ENCODE results near the gene PXN.
"Not testable (repeated sequence)": the region's sequence is repeated elsewhere in the genome, so short reads cannot be mapped to it uniquely, and the experiment has no call there.

Gene PXN

GRCh38 chr12:120239776-120240494 is 25.6 kb downstream of the PXN start:
- no peak for DNase-seq

GRCh38 chr12:120238839-120239445 is 26.6 kb downstream of the PXN start:
- no peak for DNase-seq

- DNase-seq = no peak
These were observed 27.3 kb downstream of the PXN start for GRCh38 chr12:120238217-120238616.

- DNase-seq = no peak
These were observed 28.0 kb downstream of the PXN start for GRCh38 chr12:120237360-120238171.

GRCh38 chr12:120236809-120237208 is 28.7 kb downstream of the PXN start:
- not testable (repeated sequence) for DNase-seq

GRCh38 chr12:120235369-120236323 is 29.9 kb downstream of the PXN start:
- DNase-seq = no peak

- DNase-seq = peak; percentile 72
These were observed 30.7 kb downstream of the PXN start for GRCh38 chr12:120234643-120235368.

- no peak for DNase-seq
These were observed 34.1 kb downstream of the PXN start for GRCh38 chr12:120231316-120232011.

- no peak for DNase-seq
These were observed 34.6 kb downstream of the PXN start for GRCh38 chr12:120230974-120231315.

- DNase-seq = no peak
These were observed 35.1 kb downstream of the PXN start for GRCh38 chr12:120230326-120230973.

GRCh38 chr12:120229487-120230325 is 35.8 kb downstream of the PXN start:
- no peak for DNase-seq

GRCh38 chr12:120229071-120229486 is 36.5 kb downstream of the PXN start:
- no peak for DNase-seq

- DNase-seq = peak; percentile 75
These were observed 37.0 kb downstream of the PXN start for GRCh38 chr12:120228291-120229070.

- no peak for DNase-seq
These were observed 37.6 kb downstream of the PXN start for GRCh38 chr12:120228041-120228290.

- DNase-seq = no peak
These were observed 38.1 kb downstream of the PXN start for GRCh38 chr12:120227233-120228040.

- DNase-seq = no peak
These were observed 39.5 kb downstream of the PXN start for GRCh38 chr12:120225852-120226640.

- DNase-seq = no peak
These were observed 40.4 kb downstream of the PXN start for GRCh38 chr12:120225200-120225558.

All from SHP77 treated with DMSO at 0.1 percent for 48 hours (cell line).